Measurements from ENCODE around the gene ATG7. TPM values are rescaled to one million over a fixed set of nuclear protein-coding genes. Genes with fewer than 3 reads are reported as not detected.

ATG7 gene
- total RNA-seq, 3 donors from 2014 or later (not counting 1 experiment from before 2014, with no cell fraction given): 55.3 to 72.9 (median 68.6) TPM

DNA sequence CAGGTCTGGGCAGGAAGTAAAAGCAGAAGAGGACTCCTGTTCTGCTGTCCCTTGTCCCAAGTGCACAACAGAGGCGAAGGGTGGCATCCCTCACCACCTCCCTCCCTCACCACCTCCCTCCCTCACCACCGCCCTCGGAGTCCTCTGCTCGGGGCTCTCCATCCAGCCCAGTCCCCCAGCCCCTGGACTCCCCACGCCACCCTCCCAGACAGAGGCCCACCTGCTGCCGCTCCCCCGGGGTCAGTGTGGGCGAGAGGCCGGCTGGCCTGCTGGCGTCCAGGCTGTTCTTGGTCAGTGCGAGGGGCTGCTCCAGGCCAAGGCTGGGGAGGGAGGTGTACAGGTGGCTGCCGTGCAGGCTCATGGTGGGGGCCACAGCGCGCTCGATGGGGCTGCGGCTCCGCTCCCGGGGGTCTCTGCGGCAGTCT is 292.4 kb downstream of the ATG7 start:
- ATAC-seq (no peak), DNase-seq (no peak)
- no peaks in the 10 kb centered on the region for H3K9me3 Mint-ChIP-seq
- intact Hi-C loops (cut with micrococcal nuclease): no loop called here
- no peak overlapping the region for H3K27ac Mint-ChIP-seq
- Histone ChIP-seq H3K9me3 (ENCODE audit: control insufficient read depth, insufficient read depth, low read length) (no peaks in the 10 kb centered on the region), H3K4me1 (ENCODE audit: control insufficient read depth, insufficient read depth, low read length) (no peaks in the 10 kb centered on the region), H3K27me3 (ENCODE audit: control insufficient read depth, insufficient read depth, low read length) (no peaks in the 10 kb centered on the region), H3K27ac (ENCODE audit: low read length) (no peak overlapping the region), H3K4me3 (ENCODE audit: low read length) (no peak overlapping the region), H3K36me3 (ENCODE audit: control insufficient read depth, insufficient read depth, low read length) (peaks cover 46% of the 10 kb centered on the region)
- H3K4me1 Mint-ChIP-seq: peaks cover 23 to 46% of the 10 kb centered on the region in 2 donors
- no peaks in the 10 kb centered on the region for H3K36me3 Mint-ChIP-seq
- 94% methylated on average over 19 of the region's 19 CpGs for WGBS (ENCODE audit: insufficient coverage)
- H3K4me3 Mint-ChIP-seq: no peak overlapping the region
- H3K27me3 Mint-ChIP-seq (ENCODE audit: low read depth in 2 of 2): no peaks in the 10 kb centered on the region
- TF ChIP-seq, protein P1, sequence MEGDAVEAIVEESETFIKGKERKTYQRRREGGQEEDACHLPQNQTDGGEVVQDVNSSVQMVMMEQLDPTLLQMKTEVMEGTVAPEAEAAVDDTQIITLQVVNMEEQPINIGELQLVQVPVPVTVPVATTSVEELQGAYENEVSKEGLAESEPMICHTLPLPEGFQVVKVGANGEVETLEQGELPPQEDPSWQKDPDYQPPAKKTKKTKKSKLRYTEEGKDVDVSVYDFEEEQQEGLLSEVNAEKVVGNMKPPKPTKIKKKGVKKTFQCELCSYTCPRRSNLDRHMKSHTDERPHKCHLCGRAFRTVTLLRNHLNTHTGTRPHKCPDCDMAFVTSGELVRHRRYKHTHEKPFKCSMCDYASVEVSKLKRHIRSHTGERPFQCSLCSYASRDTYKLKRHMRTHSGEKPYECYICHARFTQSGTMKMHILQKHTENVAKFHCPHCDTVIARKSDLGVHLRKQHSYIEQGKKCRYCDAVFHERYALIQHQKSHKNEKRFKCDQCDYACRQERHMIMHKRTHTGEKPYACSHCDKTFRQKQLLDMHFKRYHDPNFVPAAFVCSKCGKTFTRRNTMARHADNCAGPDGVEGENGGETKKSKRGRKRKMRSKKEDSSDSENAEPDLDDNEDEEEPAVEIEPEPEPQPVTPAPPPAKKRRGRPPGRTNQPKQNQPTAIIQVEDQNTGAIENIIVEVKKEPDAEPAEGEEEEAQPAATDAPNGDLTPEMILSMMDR (IDR thresholded peaks at IDR 0.05): no peak

DNA sequence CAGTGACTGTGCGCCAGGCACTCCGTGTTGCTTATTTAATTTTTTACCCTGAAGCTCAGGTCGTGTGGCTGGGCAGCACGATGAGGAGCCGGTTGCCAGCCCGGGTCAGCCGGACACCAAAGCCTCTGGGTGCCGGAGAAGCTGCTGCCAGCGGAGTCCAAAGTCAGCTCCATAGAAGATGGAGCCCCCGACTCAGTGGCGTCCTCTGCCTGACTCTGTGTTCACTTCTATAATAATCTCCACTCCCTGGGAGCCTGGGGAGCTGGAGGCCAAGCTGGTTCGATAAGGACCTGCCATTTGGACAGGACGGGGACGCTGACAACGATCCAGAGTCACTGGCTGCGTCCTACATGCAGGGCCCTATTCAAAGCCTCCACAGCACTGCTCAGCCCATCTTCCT is 292.9 kb downstream of the ATG7 start:
- intact Hi-C loops (cut with micrococcal nuclease): no loop called here
- Mint-ChIP-seq H3K36me3 (no peaks in the 10 kb centered on the region), H3K9me3 (no peaks in the 10 kb centered on the region), H3K27ac (no peak overlapping the region), H3K4me3 (no peak overlapping the region), H3K4me1 (peaks cover 26 to 44% of the 10 kb centered on the region in 2 donors), H3K27me3 (ENCODE audit: low read depth in 2 of 2) (no peaks in the 10 kb centered on the region)
- DNase-seq (no peak), ATAC-seq (no peak)
- Histone ChIP-seq H3K4me1 (ENCODE audit: control insufficient read depth, insufficient read depth, low read length) (no peaks in the 10 kb centered on the region), H3K4me3 (ENCODE audit: low read length) (no peak overlapping the region), H3K27me3 (ENCODE audit: control insufficient read depth, insufficient read depth, low read length) (no peaks in the 10 kb centered on the region), H3K36me3 (ENCODE audit: control insufficient read depth, insufficient read depth, low read length) (peaks cover 44% of the 10 kb centered on the region), H3K27ac (ENCODE audit: low read length) (no peak overlapping the region), H3K9me3 (ENCODE audit: control insufficient read depth, insufficient read depth, low read length) (no peaks in the 10 kb centered on the region)
- WGBS (ENCODE audit: insufficient coverage): 97% methylated on average over 16 of the region's 16 CpGs
- TF ChIP-seq, protein P1 (IDR thresholded peaks at IDR 0.05): no peak

DNA sequence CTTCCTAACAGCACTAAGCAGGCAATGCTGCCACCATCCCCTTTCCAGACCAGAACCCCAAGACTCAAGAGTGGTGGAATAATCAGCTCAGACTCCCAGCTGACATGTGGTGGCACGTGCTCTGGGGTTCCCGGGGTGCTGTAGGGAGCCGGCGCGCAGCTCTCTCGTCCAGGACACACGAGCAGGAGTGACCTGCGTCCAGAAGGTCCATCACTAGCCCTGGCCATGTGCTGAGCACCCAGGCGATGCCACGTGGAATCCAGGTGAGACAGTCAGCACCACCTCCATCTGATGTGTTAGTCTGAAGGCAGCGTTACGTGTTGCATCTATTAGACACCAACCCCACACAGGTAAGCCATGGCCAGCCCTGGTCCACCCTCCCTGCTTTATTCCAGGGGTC is 293.3 kb downstream of the ATG7 start:
- peaks cover 41% of the 10 kb centered on the region for H3K36me3 ChIP-seq (ENCODE audit: control insufficient read depth, insufficient read depth, low read length)
- no peak overlapping the region for H3K27ac Mint-ChIP-seq
- peaks cover 30 to 44% of the 10 kb centered on the region in 2 donors for H3K4me1 Mint-ChIP-seq
- no peak overlapping the region for H3K4me3 Mint-ChIP-seq
- no peak overlapping the region for H3K27ac ChIP-seq (ENCODE audit: low read length)
- no peak for ATAC-seq
- no peaks in the 10 kb centered on the region for H3K9me3 Mint-ChIP-seq
- H3K27me3 ChIP-seq (ENCODE audit: control insufficient read depth, insufficient read depth, low read length): no peaks in the 10 kb centered on the region
- no peak overlapping the region for H3K4me3 ChIP-seq (ENCODE audit: low read length)
- H3K4me1 ChIP-seq (ENCODE audit: control insufficient read depth, insufficient read depth, low read length): no peaks in the 10 kb centered on the region
- intact Hi-C loops (cut with micrococcal nuclease): no loop called here
- WGBS (ENCODE audit: insufficient coverage): 97% methylated on average over 12 of the region's 12 CpGs
- no peaks in the 10 kb centered on the region for H3K36me3 Mint-ChIP-seq
- no peak for DNase-seq
- no peaks in the 10 kb centered on the region for H3K27me3 Mint-ChIP-seq (ENCODE audit: low read depth in 2 of 2)
- TF ChIP-seq, protein P1 (IDR thresholded peaks at IDR 0.05): no peak
- no peaks in the 10 kb centered on the region for H3K9me3 ChIP-seq (ENCODE audit: control insufficient read depth, insufficient read depth, low read length)

DNA sequence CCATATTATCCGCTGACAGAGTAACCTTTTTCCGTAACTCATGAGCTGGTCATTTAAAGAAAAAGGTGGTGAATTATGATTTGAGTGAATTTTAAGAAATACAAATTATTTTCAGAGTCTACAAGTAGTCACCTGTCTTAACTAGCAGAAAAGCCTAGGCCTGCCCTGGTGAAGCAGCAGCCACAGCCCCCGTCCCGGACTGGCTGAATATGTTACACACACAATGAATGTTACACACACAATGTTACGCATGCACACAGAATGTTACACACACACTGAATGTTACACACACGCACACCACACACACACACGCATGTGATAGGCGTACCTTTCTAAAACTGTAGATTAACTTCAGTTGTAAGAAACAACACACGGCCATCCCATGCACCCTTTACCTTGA is 293.7 kb downstream of the ATG7 start:
- peaks cover 41% of the 10 kb centered on the region for H3K36me3 ChIP-seq (ENCODE audit: control insufficient read depth, insufficient read depth, low read length)
- intact Hi-C loops (cut with micrococcal nuclease): no loop called here
- no peak overlapping the region for H3K27ac ChIP-seq (ENCODE audit: low read length)
- no peaks in the 10 kb centered on the region for H3K9me3 ChIP-seq (ENCODE audit: control insufficient read depth, insufficient read depth, low read length)
- H3K4me1 Mint-ChIP-seq: peaks cover 35 to 44% of the 10 kb centered on the region in 2 donors
- H3K4me3 ChIP-seq (ENCODE audit: low read length): no peak overlapping the region
- no peak overlapping the region for H3K4me3 Mint-ChIP-seq
- H3K27ac Mint-ChIP-seq: no peak overlapping the region
- TF ChIP-seq, protein P1 (IDR thresholded peaks at IDR 0.05): no peak
- no peak for ATAC-seq
- H3K4me1 ChIP-seq (ENCODE audit: control insufficient read depth, insufficient read depth, low read length): peaks cover 4% of the 10 kb centered on the region
- no peaks in the 10 kb centered on the region for H3K27me3 ChIP-seq (ENCODE audit: control insufficient read depth, insufficient read depth, low read length)
- no peaks in the 10 kb centered on the region for H3K9me3 Mint-ChIP-seq
- DNase-seq: no peak
- H3K36me3 Mint-ChIP-seq: no peaks in the 10 kb centered on the region
- no peaks in the 10 kb centered on the region for H3K27me3 Mint-ChIP-seq (ENCODE audit: low read depth in 2 of 2)
- 95% methylated on average over 7 of the region's 9 CpGs for WGBS (ENCODE audit: insufficient coverage)

All from natural killer cell (primary cell).